Forelimb muscle (tissue), 1 donor: Measurements from ENCODE around the gene MROH2B. TPM values are rescaled to one million over a fixed set of nuclear protein-coding genes. Genes with fewer than 3 reads are reported as not detected.

Source experiments
- DNase-seq: peaks from one replicate; pipeline ENCODE4 v3.0.0-alpha.2; 2013; ENCODE audit warnings: low read depth
- polyA plus RNA-seq: library from polyadenylated mRNA; unstranded; fragments of 120-200 nt; gene quantifications from one replicate; pipeline ENCODE4 v1.2.1, GENCODE V29; 2013; ENCODE audit not compliant: insufficient read length

MROH2B gene
- polyA plus RNA-seq, 1 donor, result 0.10 TPM

GRCh38 chr5:40972434-40972833 lies 98.7 kb downstream of the MROH2B start:
- DNase-seq, result no peak

DNA sequence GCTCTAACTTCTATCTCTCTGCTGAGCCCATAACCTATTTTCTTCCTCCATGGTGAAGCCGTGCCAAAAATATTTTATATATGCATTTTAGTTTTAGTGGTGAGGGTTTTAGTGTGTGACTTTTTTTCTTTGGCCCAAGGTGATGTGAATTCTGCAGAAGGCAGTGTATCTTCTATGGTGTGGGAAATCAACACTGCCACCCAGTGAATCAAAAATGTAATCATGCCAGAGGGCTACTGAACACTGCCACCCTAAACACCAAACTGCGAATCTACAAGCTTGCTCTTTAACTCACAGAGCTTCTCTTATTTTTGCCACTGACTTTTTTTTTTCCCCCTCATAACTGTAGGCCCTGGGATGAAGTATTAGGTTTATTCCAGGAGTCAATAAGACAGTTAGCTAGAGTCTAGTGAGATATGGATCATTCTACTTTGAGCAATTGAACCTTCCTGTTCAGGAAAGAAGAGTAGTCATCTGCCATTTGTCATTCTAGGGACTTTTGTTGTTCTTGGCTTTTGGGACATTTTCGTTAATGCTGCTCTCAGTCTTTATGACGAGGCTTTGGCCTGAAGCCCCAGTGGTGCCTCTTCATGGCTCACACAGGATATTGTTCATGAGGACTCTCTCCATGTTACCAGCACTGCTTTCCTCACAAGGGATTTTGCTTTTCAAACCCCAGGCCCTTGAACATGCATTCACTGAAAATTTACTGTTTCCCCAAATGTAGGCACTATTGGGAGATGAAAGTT lies 108.8 kb downstream of the MROH2B start:
- DNase-seq, result no peak

DNA sequence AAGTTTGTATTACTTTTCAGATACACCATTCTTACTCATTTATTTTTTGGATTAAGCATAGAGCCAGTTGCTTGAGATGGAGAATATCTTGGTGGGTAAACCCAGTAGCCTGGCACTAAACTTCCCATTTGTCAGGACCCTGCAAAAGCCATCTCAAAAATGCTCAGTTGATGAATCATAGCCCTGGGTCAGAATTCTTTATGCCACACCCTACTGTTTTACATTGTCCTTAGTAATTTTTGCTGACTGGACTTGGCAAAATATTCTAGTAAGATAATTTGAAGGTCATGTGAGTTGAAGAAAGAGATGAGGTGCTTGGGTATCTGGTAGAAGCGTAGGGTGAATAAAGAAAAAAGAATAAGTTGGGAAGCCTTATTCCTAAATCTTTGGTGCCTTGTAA lies 111.1 kb downstream of the MROH2B start:
- DNase-seq, result no peak

- DNase-seq, result no peak
Observed at GRCh38 chr5:40958811-40959210, 112.3 kb downstream of the MROH2B start.

- DNase-seq, result no peak
Observed at GRCh38 chr5:40957048-40957447, 114.1 kb downstream of the MROH2B start.

GRCh38 chr5:40955313-40955712 lies 115.8 kb downstream of the MROH2B start:
- DNase-seq, result no peak

Other genes starting within 250 kb of the MROH2B start
- gene RPL37, start 236.1 kb downstream of the MROH2B start, polyA plus RNA-seq, result 2,928 TPM
- 1.2 TPM for gene CARD6, start 230.0 kb downstream of the MROH2B start, polyA plus RNA-seq
- 1.6 TPM for gene C7, start 161.8 kb downstream of the MROH2B start, polyA plus RNA-seq
- gene C6, start 142.2 kb upstream of the MROH2B start, polyA plus RNA-seq, result 0.38 TPM